Measurements from ENCODE around the gene PDZD4. TPM values are rescaled to one million over a fixed set of nuclear protein-coding genes. Genes with fewer than 3 reads are reported as not detected.

PDZD4 gene
- total RNA-seq, 1 donor from 2014 or later: 0.39 TPM

DNA sequence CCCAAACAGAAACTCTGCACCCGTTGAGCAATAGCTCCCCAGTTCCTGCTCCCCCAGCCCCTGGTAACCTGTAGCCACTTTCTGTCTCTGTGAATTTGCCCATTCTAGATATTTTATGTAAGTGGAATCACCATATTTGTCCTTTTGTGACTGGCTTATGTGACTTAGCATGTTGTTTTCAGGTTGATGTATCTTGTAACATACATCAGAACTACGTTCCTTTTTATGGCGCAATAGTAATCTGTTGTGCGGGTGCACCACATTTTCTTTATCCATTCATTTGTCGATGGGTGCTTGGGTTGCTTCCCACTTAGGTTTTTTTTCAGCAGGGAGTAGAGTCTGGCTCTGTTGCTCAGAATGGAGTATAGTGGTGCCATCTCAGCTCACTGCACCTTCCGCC lies 6.6 kb upstream of the PDZD4 start:
- intact Hi-C loops (cut with micrococcal nuclease): no loop called here

DNA sequence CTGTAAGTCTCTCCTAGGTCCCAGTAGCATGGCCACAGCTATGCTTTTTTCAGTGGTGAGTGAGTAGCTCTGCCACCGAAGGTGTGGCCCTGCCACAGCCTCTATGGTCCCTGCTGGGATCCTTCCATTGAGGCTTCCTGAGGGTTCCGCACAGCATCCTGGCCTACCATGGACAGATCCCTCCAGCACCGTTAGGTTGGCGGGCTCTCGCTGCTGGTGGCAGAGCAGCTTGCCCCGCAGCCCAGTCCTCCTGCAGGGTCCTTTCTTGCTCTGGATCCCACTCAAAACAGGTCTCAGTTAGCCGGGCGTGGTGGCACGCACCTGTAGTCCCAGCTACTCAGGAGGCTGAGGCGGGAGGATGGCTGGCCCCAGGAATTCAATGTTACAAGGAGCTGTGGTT lies 2.4 kb upstream of the PDZD4 start:
- intact Hi-C loops (cut with micrococcal nuclease): no loop called here

DNA sequence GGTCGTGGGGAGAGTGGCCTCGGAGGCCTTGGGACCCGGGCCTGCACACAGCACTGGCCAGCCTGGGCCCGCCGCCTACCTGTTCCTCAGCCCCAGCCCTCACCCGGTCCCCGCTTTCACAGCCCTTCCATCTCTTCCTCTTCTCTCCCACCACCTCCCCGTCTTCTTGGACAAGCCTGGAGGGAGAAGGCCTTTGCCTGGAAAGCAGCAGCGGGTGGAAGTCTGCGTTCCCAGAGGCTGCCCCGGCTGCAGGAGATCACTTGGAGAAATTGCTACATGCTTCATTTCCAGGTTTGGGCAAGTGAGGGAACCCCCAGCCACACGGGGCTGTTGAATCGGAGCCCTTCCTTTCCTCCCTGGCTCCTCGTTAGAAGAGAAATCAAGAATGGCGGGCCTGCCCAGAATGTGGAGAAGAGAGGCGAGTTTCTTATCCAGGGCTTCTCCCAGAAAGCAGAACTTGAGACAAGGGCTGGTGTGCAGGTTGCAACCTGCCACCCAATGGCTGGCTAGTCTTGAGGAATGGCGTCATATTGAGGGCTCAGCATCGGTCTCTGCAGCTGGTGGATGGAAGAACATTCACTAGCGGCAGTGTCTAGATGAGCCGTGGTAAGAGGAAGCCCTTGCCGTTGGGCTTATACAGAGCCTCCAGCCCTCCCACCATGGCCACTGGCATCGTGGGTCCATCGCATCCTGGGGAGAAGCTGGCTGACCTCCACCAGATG lies 1.2 kb upstream of the PDZD4 start:
- intact Hi-C loops (cut with micrococcal nuclease): no loop called here

- intact Hi-C loops (cut with micrococcal nuclease): no loop called here
These were observed 490 bp upstream of the PDZD4 start for GRCh38 chrX:153830640-153831428.

DNA sequence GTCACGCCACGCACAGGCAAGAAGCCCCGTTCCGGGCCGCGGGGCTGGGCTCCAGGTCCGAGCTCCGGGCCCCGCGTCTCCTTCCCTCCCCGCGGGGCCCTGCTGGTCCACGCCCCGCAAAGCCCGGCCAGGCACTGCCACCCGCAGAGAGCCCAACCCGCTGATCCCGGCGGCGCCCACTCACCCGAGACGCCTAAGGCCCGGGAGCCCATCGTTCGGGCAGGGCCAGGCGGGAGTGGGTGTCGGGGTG lies 870 bp downstream of the PDZD4 start:
- intact Hi-C loops (cut with micrococcal nuclease): no loop called here

DNA sequence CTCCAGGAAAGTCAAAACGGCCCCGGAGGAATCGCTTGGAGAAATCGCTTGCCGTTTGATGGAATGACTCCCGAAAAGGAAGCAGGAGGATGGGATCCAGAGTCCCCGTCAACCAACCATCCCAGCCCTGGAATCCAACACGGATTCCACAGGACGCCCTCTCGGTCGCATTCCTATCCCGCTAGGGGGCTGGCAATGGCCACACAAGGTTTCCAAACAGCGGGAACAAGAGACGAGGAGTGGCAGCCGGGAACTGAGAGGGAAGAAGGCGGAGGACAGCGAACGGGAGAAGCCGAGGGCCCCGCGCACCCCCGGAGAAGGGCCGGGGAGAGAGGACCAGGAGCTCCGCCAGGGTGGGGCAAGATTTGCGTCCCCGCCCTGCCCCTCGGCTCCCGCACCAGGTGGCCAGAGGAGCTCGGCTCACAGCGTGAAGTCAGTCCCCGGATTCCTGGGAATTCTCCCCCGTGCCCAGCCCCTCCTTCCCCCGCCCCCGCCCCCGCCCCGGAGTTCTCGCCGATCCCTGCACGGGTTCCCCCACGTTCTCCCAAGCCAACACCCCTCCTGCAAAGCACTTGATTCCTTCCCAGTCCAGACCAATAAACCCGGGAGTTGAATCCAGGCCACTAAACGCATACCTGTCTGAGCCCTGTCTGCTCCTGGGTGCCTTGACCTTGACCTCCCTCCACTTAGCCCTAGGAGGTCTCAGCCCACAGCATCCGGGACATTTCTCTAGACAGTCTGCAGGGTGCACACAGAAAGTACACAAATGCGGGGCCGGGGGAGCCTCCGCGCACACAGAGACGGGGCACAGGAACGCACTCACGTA lies 1.4 kb downstream of the PDZD4 start:
- intact Hi-C loops (cut with micrococcal nuclease): no loop called here

- intact Hi-C loops (cut with micrococcal nuclease): no loop called here
These were observed 2.0 kb downstream of the PDZD4 start for GRCh38 chrX:153828308-153828707.

DNA sequence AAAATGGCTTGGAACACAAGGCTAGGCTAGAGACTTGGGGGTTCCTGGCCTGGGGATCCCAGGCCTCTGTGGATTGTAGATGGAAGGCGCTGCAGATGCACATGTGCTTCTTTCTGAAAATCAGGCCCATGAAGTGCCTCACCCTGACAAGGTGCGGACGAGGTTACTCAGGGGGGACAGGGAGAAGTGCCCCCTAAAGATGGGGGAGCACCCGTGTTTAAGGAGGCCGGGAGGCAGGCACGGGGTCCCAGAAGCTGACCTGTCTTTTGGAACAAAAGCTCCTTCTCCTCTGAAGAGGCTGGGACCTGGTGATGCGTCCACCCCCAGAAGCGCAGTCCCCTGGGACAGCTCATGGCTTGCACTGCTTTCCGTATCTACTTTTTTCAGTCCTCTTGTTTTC lies 2.4 kb downstream of the PDZD4 start:
- intact Hi-C loops (cut with micrococcal nuclease): no loop called here

- intact Hi-C loops (cut with micrococcal nuclease): no loop called here
These were observed 3.3 kb downstream of the PDZD4 start for GRCh38 chrX:153827016-153827415.

- intact Hi-C loops (cut with micrococcal nuclease): no loop called here
These were observed 5.3 kb downstream of the PDZD4 start for GRCh38 chrX:153825042-153825441.

- intact Hi-C loops (cut with micrococcal nuclease): no loop called here
These were observed 6.0 kb downstream of the PDZD4 start for GRCh38 chrX:153824348-153824747.

GRCh38 chrX:153821066-153821465 lies 9.3 kb downstream of the PDZD4 start:
- intact Hi-C loops (cut with micrococcal nuclease): no loop called here

GRCh38 chrX:153820601-153821000 lies 9.7 kb downstream of the PDZD4 start:
- intact Hi-C loops (cut with micrococcal nuclease): no loop called here

DNA sequence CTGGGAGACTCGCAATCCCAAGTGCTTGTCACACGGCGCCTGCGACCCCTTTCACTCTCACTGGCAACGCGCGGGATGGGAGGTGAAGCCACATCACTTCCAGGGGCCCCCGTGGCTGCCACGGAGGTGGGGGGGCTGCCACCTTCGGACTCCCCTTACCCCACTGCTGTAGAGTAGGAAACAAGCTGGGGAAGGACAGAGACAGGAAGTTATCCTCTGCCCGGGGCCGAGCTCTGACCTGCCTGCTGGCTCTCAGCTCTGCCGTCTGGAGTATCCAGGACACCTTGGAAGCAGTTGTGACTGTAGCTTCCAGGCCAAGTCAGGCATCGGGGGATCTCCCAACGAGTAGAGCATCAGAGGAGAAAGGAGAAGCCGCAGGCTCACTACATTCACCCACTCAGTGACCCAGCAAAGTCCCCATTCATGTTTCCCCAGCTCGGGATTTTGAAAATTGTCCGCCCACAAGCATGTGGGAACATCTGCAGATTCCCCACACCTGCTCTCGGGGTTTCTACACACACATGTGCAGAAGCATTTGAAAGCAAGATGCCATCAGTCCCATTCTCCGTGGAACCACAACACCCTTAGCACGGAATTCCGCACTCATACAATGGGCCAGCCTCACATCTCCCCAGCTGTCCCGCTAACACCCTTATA lies 10.8 kb downstream of the PDZD4 start:
- intact Hi-C loops (cut with micrococcal nuclease): loop anchor here (1.0 to 2.0 kb wide), 3 partner anchors 25 to 95 kb away; partner anchors contain the start of genes ABCD1, BCAP31, IDH3G and SSR4

- intact Hi-C loops (cut with micrococcal nuclease): loop anchor here (1.0 to 2.0 kb wide), 3 partner anchors 24 to 94 kb away; partner anchors contain the start of genes ABCD1, BCAP31, IDH3G and SSR4
These were observed 11.6 kb downstream of the PDZD4 start for GRCh38 chrX:153818571-153819383.

- intact Hi-C loops (cut with micrococcal nuclease): loop anchor here (2.0 kb wide), 1 partner anchor 57 kb away; no protein-coding TSS in a partner anchor
These were observed 12.3 kb downstream of the PDZD4 start for GRCh38 chrX:153818064-153818463.

DNA sequence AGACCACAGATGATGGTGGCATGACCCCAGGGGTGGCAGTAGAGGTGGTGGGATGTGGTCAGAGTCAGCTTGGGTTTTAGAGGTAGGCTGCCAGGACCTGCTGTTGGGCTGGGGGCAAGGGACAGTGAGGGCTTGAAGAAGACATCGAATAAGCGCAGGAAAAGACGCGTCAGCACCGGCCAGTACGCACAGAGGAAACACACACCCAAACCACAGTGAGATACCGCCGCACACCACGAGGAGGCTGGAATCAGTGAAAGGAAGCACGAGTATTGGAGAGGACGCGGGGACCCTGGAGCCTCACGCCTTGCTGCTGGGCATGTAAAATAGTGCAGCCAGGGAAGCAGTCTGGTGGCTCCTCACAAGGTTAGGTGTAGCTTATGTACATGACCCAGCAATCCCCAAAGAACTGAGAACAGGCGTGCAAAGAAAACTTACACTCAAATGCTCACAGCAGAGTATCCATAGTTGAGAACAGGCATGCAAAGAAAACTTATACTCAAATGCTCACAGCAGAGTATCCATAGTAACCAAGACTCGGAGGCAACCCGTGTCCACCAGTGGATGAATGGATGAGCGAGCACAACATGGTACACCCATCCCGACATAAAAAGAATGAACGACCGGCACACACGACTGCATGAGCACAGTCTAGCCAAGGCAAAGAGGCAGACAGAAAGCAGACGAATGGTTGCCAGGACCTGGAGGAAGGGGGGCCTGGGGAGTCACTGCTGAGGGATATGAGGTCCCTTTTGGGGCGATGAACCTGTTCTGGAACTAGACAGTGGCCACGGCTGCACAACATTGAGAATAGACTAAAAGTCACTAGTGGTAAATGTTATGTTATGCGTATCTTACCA lies 13.3 kb downstream of the PDZD4 start:
- intact Hi-C loops (cut with micrococcal nuclease): no loop called here

DNA sequence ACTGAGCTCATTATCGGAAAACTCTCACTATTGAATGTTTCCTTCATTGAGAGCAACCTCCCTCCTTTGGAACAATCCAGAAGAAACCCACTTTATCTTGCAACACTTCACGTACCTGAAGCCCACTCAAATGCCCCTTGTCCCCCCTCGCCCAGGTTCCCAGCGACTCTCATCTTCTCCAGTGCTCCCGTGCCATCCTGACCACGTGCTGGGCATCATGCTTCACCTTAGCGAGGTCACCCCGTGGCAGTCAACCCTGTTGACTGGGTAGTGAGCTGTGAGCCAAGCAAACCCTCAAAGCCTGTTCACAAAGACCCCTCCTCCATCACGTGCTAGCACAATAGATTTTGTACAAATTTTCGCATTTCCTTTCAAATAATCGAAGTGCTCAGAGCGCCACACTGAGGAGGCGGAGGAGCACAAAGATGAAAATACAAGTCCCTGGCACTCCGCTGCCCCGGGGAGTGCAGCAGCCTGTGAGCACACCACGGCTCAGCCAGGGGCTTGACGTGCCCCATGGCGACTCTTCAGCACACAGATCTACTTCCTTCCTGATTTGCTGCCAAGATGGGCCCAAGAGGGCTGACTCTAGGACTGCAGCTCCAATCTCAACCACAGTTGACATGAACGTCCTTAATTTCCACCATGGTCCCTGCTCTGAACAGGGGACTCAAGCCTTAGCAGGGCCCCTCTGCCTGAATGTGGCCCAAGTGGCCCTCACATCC lies 15.6 kb downstream of the PDZD4 start:
- intact Hi-C loops (cut with micrococcal nuclease): no loop called here

DNA sequence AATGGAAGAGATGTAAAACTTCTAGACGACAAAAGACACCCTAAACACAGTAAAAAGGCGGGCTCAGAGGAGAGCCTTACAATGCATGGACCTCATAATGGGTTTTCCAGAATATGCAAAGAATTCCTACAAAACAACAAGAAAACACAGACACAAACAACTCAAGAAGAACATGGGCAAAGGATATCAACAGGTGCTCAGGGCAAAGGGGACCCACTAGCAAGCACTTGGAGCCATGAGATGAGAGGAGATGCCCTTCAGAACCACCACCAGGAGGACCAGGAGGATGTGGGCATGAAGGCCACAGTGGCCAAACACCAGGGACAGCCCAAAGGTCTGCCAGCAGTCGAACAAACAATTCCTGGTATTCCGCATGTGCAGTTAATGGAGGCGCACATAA lies 17.2 kb downstream of the PDZD4 start:
- intact Hi-C loops (cut with micrococcal nuclease): no loop called here
